ENCODE results near the gene COPA.
A peak's percentile ranks its signal among the peaks of the same experiment; 100 is the strongest.

Gene COPA

DNA sequence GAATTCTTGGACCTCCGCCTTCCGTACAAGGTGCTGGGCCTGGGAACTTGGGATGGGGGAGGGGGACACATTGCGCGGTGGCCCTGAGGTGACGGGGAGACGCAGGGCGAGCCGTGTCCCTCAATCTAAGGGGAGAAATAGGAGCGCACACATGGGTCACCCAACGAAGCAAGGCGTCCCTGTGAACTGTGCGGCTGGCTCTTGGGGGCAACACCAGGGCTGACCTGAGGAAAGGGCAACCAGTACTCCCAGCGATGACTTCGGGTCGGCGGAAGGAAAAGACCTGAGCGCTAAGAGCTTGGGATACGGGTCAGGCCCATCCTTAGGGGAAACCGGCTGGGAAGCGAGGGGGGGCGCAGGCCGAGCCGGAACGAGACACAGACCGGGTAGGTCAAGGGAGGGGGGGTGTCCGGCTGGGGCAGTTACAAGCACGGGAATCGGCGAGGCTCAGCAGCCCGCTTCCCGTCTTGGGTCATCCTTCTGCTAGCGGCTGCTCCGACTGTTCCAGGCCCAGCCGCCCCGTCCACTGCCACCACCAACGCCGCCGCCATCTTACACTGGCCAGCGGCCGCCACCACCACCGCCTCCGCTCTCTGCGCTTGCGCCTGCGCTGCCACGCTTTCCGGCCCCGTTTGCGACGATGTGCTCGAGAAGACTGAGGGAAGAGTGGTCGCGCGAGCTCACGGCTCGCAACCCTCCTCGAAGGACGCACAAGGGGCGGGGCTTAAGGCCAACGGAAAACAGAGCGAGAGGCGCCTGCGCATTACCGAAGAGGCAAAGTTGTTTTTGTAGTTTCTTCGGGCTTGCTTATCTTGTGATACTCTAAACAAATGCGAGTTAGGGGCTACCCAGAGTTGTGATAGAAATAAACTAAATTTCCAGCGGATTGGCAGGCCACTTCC lies 80.9 kb downstream of the COPA start, which contains the start of gene DCAF8:
DCAF8 (minus strand) TSS at position 657 of the 902 bp plus-strand sequence. CDS start 18,541 bp downstream, outside the sequence.
- peak; percentile 70 for DNase-seq

- no peak for DNase-seq
These were observed 81.5 kb downstream of the COPA start for GRCh38 chr1:160261556-160261892.

GRCh38 chr1:160260406-160261382 lies 82.4 kb downstream of the COPA start:
- no peak for DNase-seq

GRCh38 chr1:160258177-160258798 lies 84.8 kb downstream of the COPA start:
- DNase-seq: no peak

DNA sequence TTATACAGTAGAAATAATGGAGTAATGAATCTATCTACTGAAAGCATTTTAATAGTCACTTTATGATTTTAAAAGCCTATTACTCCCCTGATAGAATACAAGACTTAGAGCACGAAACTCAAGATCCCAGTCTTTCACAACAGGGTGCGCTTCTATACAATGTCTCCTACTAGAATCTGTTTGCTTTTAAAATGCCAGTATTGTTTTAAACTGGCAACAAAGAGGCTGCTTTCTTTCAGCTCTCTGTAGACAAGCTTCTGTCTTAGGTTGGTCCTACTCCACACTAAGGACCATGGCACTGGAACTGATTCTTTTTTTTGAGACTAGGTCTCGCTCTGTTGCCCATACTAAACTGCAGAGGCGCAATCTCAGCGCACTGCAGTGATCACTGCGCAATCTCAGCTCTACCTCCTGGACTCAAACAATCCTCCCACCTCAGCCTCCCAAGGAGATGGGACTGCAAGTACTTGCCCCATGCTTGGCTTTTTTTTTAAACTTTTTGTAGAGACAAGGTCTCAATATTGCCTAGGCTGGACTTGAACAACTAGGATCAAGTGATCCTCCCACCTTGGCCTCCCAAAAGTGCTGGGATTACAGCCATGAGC lies 85.5 kb downstream of the COPA start:
- DNase-seq: no peak

DNA sequence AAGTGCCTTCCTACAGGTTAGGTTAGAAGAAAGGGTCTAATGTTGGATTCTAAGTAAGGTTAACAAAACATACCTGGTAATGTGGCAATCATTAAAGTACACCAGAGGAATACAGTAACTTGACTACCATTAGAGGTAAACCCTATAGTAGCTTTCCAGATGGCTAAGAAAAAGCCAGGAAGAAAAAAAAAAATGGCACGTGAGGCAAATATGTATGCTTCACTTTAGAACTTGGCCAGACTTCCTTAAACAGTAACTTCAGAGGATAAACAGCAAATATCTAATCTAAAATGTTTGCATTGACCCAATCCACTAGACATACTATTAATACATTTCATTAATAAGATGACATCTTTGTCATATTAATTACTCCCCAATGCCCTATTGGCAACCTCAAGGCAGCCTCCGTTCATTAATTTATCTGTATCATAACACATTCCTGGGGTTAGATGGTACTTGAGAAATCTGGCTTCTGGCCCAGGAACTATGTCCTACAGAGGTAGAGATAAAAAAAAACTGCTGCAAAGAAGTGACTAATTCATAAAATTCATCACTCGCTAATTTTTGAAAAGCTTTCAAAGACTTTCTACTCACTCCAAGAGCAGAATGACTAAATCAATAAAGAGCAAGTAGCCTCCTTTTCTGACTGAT lies 86.5 kb downstream of the COPA start:
- DNase-seq: no peak

DNA sequence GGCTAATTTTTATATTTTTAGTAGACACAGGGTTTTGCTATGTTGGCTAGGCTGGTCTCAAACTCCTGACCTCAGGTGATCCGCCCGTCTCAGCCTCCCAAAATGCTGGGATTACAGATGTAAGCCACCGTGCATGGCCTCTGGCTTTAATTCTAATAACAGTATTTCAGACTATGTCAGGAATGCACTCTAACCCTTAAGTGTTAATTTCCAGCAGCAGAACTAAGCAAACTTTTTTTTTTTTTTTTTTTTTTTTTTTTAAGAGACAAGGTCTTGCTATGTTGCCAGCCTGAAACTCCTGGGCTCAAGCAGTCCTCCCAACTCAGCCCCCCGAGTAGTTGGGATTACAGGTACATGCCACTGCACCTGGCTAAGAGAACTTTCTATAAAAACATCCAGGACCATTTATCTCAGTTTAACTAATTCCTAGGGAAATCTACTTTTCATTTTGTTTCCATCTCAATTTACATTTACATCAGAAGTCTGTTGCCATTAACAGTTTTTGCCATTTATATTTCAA lies 87.2 kb downstream of the COPA start:
- DNase-seq: no peak

DNA sequence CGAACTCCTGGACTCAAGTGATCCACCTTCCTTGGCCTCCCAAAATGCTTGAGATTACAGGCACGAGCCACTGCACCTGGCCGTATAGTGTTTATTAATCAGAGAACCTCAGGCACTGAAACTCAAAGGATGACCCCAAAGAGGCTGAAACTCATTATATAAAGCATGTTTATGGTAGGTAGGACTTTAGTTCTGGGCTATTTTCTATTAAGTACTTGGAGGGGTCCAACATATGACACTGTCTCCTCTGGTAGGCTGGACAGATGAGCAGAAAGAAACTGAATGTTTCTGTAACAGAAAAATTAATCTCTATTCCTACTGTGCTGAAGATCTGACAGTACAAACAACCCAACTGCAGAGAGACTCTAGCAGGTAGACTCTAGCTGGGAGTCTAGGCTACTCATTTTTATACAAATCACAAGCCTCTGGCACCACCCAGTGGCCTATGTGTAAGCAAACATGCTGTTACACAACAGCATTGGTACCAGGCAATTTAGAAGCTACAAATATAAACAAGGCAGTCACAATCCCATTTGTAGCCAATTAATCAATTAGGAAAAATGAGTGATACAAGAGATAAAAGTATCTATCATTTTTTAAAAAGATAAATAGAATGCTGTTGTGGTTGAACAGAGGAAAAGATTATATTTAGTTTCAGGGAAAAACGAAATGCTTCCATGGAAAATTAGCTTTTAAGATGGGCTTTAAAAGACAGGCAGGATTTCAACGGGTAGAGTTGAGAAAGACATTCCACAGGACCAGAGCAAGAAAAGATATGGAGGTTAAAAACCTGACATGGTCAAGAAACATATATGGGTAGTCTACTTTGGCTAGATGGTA lies 91.1 kb downstream of the COPA start:
- no peak for DNase-seq

GRCh38 chr1:160251011-160251410 lies 92.0 kb downstream of the COPA start:
- no peak for DNase-seq

GRCh38 chr1:160247053-160247452 lies 96.0 kb downstream of the COPA start:
- DNase-seq: no peak

- no peak for DNase-seq
These were observed 97.6 kb downstream of the COPA start for GRCh38 chr1:160245434-160245833.

GRCh38 chr1:160244209-160244608 lies 98.8 kb downstream of the COPA start:
- DNase-seq: no peak

DNA sequence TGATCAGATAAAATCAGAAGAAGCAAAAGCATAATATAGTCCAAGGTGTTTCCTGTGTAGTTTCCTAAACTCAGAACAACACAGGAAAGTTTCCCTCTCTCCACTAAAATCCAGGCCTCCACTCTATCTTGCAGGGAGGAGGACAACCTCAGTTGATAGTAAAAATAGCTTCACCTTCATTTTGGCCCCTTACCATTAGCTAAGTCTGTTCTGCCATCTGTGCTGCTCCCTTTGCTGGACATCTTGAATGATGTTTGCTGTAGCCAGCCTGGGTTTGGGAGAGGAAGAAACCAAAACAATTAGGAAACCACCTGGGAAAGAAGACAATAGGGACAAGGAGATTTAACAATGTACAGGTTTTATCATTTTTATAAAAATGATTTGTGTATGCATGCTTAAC lies 99.3 kb downstream of the COPA start:
- no peak for DNase-seq

- no peak for DNase-seq
These were observed 103.3 kb downstream of the COPA start for GRCh38 chr1:160239582-160240299.
